Activated CD4-positive, alpha-beta T cell treated with anti-CD3 and anti-CD28 coated beads for 1 hour (primary cell): ENCODE measurements around the gene TNS1.

ENCODE experiments used
- DNase-seq: peaks from one replicate; pipeline ENCODE4 v3.0.0-alpha.2; 2020

Gene TNS1

DNA sequence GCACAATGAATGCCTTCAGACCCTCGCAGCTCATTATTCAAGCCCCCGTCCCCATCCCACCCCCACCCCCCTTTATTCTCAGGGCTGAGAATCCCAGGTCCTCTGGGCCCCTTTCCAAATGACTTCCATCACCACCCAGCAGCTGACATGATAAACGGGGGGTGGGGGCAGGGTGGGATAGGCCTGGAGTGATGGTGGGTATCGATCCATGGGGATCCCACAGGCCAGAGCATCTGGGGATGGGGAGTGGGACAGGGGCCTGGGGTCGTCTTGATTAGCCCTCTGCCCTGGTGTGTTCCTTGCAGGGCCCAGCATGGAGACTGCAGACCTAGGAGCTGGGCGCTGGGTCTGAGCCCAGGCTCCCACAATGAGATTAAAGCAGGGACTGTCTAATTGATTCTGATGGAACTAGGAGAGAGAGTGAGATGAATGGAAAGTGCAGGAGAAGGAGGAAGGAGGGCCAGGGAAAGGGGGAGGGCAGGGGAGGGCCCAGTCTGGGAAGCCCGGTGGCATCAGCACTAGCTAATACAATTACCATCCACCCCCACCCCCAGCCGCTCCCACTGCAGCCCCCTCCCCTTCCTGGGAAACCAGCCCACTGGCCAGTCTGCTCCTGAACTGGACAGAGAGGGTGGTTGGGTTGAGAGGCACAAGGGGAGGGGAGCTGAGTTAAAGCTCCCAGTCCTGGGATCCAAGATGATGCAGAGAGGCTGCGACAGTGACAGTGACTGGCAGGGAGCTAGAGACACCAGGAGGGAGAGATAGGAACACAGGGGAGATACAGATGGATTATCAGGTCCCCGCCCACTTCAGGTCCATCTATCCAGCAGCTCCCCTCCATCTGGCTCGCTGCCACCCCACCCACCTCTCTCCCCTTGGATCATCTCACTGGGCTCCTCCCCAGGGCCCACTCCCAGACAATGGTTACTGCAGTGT is 13.1 kb upstream of the TNS1 start:
- DNase-seq, result no peak

DNA sequence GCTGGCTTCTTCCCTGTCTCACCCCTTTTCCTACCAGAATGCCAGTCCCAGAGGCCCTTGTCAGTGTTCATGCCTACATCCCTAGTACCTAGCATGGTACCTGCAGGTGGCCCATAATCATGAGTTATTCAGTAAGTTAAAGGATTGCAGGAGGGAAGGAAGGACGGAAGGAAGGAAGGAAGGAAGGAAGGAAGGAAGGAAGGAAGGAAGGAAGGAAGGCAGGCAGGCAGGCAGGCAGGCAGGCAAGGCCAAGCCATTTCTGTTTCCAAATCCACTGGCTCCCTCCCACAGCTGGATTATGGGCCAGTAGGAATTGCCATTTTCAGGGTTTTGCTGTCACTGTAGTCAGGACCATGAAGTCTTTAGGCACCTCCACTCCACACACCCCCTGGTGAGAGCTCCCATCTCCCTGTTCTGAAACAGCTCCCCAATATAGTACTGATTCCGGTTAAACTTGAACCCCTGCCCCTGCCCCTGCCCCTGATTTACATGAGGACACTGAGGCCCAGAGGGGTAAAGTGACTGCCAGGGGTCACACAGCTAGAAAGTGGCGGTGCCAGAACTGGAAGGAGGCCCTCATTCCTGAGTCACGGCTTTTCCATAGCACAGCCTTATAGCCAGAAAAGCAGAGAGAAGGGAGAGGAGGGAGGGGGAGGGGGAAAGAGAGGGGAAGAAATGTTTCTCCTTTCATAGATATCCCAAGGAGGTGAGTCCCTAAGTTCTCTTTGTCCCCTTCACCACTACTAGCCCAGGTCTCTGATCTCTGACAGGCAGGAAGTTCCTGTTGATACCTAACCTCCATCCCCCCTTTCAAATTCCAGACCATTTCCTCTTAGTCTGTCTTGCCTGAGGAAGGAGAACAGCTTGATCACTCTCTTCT is 12.2 kb upstream of the TNS1 start:
- no peak for DNase-seq

DNA sequence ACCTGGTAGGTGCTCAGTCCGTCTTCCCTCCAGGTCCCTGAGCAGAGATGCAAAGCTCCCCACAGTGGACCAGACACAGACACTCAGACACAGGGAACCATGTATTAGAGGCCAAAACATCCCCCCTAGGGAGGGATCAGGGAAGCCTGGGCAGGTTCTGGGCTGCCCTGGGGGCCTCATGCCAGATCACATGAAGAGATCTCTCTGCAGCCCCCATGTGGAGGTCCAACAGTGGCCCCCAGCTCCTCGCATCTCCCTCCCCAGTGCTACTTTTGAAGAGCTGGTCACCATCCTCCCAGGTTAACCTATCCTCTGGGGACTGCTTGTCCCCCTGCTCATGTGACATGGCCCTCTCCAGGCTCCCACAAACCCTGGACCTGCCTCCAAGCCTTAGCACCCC is 10.5 kb upstream of the TNS1 start:
- no peak for DNase-seq

DNA sequence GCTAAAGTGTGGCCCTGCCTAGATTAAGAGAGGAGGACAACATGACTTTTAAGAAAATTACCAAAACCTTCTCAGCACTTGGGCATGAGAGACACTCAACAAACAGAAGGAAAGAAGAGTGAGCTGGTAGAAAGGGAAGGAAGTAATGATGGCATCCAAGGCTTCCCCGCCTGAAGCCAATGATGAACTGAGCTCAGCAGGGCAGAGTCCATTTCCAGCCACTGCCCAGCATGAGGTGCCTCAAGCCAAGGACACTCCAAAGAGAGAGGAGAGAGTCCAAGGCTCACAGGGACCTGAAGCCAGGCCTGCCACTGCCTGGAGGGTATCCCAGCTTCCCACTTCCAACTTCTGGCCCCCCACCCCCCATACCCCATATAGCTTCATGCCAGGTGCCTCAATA is 9.5 kb upstream of the TNS1 start:
- DNase-seq, result no peak

DNA sequence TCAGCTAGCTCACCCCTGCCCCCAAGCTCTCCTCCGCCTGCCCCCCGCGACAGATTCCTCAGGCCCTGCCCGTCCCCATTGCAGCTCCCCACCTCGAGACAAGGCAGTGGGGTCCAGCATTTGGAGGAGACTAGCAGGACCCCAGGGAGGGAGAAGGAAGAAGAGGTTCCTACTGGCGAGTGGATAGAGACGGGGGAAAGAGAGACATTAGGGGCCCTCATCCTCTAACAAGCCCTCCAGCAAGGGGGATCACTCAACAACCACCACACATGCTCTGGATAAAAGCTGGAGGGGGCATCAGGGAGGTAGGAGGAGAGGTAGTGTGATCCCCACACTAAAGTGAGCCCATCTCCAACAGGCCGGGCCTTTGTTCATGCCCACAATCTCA is 8.9 kb upstream of the TNS1 start:
- DNase-seq, result no peak

DNA sequence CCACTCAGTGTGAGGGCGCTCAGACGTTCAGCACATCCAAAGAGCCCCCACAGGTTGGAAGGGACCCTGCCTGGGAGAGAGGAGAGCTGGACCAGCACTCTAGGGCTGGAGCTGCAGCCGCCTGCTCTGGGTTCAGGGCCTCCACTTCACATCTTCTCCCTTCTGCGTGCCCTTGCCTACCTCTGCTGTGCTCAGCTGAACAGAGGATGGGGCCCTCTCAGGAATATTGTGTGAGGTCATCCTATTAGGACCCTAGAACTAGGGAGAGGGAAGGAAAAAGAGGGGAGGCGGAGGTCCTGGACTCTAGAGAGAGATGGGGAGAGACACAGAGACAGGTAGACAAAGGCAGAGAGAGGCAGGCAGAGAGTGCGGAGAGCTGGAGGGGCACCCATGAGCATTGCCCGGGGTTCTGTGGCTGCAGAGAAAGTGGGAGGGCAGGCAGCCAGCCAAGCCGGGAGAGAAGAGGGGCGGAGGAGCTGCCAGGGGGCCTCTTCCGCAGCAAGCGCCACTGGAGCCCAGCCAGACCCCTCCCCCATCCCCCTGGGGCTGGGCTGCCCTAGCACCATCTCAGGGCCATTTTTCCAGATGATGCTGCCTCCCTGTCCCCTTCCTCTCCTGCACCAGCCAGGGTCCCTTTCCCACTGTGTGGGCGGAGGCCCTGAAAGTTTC is 8.3 kb upstream of the TNS1 start:
- no peak for DNase-seq

DNA sequence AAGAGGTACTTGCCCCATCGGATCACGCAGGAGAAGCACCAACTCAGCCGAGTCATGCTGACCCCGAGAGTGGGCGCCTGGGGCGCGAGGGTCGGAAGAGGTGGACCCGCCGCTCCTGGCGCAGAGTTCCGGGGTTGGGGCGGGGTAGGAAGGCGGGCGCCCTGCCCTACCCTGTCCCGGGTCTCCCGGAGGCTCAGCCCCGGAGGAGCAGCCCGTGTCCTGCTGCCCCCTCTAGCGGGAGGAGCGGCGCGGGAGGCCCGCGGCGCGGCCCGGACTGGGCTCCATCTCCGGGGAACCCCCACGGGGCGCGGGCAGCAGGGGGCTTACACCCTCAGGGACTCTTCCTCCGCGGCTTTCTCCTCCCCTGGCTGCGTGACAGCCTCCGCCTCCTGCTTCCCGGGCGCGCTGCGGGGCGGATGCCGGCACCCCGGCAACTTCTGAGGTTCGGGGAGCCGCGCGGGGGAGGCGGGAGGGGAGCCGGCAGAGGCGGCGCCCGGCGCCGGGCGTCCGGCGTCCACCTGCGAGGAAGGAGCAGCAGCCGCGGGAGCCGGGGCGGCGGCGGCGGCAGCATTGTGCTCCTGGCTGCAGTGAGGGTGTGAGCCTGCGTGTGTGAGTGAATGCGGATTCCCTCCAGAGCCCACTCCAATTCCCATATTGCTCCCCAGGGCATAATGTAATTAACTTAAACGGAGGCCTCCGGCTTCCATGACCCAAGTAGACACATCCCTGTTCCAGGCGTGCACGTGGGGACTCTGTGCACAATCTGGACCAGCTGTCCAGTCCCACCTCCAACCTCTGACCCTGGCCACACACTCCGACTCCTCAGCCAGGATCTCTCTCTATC is 7.6 kb upstream of the TNS1 start:
- DNase-seq, result no peak

DNA sequence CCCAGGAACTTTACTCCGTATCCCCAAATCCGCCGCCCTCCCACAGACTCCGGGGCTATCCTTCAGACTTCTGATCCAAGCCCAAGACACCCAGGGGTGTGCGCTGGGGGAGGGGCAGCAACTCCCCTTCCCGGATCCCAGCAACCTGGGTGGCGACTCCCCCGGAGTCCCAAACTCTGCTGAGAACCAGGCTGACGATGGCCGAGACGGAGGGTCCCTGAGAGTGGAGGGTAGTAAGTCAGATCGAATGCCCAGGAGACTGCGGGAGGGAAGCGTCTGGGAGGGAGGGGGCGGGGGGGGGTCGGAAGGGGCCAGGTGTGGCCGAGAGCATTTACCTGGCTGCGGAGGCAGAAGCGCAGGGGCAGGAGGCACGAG is 7.0 kb upstream of the TNS1 start:
- DNase-seq, result no peak

DNA sequence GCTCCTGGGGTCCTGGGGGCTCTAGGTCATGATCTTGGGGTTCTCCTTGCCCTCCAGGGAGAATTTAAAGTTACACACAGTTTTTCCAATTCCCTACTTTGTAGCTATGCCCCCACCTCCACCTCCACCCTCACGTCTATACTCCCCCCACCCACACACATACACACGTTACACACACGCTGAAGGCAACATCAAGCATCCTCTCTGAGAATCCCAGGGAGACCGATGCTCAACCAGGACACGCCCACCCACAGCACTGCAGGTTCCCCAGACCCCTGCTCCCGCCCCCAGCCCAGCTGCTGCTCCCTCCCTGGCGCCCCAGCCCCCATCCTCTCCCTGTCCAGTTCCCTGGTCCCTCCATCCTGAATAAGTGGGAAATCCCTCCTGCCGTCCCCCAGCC is 6.4 kb upstream of the TNS1 start:
- no peak for DNase-seq

DNA sequence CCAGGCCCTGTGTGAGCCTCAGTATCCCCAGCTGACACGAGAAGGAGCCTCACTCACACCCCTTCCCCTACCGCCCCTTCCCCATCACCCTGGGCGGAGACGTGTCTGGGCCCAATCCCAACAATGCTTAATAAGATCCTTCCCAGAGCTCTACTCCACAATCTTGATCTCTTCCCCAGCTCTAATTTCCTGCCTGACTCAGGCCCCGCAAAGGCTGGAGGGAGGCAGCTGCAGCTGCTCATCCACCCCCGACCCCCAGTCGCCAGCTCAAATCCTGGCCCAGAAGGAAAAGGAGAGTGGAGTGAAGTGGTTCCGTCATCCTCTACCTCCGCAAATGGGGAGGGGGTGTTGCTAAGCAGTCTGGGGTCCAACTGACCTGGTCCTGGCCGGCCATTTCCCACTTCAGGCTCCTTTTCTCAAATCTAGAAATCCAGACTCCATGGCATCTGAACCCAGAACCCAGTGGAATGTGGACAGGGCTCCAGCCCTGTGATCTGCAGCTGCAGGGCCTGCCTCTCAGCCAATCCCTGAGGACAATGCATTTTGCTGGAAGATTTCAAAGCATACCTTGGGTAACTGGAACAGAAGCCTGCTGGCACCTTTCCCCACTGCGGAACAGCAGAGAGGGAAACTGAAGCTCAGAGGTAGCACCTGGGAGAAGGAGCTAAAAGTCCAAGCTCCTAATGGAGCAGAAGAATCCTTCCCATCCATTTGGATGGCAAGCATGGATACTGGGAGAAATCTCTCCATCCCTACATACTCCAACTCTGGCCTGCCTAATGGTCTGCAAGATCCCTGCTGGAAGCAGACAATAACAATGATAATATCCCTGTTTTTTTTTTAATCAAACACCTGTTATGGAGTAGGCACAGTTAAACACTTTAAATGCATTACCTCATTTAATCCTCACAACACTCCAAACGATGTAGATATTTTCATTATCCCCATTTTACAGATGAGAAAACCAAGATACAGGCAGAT is 5.6 kb upstream of the TNS1 start:
- DNase-seq, result no peak

DNA sequence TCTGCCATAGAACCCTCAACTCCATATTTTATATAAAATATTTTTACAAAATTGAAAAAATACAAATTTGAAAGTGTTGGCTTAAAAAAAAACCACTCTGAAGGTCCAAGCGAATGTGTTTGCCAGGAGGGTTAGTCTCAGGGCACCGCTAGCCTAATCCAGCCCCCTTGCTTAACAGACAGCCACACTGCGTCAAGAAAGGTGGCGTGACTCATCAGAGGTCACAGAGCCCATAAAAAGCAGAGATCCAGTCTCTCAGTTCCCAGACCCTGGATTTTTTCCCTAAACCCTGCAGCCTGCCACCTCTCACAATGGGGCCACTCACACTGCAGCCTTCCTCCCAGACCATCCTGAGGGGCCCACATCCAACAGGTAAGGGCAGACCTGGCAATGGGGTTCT is 3.9 kb upstream of the TNS1 start:
- DNase-seq, result no peak

DNA sequence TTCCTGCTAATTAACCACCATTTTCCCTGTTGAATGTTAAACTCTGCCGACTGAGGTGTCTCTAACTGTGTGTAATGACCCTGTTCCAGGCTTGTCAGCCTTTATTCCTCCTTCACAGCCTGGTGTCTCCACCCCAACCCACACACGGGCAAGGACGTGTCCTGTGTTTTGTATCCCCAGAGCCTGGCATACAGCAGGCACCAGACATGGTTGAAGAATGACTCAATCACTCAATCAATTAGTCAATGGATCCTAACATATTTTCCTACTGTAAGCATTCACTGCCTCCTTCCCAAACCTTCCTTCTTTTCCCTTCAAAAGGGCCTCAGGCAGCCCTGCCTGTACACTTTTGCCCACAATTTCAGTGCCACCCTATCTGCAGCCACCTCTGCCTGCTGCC is 2.7 kb upstream of the TNS1 start:
- DNase-seq, result no peak

DNA sequence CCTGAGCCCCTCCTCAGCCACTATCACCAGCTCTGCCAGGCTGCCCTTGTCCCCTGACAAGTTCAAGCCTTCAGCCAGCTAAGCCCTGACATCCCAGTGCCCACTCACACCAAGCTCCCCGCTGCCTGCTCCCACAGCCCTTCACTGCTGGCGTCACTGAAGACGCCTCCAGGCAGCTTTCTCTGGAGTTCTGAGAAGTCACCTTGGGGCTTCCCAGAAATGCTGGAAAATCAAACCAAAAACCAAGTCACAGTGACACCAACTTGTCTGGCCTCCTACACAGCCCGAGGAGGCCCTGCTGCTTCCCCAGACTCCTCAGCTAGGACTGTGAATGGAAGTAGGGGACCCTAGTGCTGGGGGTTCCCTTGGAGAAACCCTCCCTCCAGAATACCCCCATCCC is 2.2 kb upstream of the TNS1 start:
- no peak for DNase-seq

DNA sequence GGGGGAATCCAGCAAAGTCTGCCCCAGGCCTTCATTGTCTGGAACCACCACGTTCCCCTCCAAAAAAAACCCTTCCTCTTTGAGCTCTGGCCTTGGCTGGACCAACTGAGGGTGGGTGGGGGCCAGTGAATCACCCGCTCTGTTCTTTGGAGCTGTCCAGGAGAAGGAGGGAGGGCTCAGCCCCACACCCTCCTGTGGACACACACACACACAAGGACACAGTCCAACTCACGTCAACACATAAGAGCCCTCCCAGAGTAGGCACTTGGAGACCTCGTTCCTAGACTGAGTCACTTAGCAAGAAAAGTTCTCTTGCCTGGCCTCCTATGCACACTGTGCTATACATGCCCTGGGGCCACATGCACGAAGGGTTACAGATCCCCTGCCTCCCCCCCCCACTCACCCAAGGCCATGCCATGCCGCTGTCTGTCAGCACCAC is 1.2 kb upstream of the TNS1 start:
- DNase-seq, result no peak

DNA sequence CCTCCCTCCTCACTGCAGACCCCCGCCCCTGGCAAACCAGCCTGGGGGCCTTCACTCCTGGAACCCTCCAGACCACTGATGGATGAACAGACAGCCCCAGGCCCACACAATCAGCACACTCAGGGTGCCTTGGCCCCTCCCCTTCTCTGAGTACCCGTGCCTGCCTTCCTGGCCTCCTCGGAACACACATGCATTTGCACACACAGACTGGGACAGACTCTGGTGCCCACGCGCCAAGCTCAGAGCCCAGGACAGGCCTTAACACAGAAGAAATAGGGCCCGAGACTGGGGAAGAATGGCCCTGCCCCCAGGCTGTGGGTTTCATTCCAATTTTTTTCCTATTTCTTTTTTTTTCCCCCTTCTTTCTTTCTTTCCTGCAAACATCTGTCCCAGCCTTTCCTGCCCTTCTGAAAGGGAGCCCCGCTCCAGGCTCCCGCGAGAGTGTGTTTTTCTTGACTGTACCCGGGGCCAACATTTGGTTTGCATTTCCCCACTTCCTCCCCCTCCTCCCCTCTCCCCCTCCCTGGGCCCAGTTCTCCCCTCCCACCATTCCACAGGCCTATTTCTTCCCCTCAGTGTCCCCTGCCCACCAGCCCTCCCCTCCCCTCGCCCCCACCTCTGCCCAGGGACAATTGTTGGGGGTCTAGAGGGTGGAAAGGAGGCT is 618 bp upstream of the TNS1 start:
- no peak for DNase-seq

DNA sequence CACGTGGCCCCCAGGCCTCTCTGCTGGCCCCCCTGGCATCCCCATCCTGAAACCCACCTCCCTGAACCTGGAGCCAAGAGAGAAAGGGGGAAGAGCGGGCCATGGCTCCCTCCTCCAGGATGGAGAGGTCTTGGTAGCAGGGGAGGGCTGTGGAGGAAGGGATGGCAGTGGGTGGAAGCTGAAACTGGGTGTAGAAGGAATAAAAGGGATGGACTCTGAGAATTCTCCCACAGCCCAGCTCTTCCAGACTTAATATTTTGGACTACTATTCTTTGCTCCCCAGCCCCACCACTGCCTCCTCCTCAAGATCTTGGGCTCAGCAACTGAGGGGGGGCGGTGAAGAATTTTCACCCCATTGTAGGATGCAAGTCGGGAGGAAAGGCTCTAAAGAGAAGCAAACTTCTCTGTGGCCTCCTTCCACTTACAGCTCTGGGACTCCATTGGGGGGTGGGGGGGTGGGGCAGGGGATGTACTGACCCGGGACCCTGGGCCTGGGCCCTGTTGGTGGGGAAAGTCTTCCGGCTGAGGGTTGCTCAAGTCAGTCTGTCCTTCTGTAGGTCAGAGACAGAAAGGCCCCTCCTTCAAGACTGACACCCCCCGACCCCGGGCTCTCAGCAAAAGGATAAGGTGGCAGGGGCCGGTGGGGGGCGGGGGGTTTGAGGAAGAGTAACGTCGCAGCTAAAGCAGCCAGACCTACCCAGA is 501 bp downstream of the TNS1 start:
- no peak for DNase-seq

DNA sequence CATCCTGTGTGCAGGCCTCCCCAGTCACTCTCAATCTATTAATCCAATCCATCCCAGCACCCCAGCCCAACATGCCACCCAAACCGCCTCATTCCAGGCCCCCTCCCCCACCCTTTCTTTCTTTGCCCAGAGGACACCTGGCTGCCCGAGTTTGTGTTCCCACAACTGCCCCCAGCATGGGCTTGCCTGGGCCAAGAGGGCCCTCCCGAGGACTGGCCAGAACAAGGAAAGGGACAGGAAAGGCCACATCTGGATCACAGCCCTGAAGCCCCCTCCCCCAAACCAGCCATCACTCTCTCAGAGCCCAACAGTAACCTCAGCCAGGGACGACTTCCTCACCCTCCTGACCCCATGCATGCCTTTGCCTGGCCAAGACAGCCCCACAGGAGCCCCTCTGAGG is 1.2 kb downstream of the TNS1 start:
- DNase-seq, result no peak

DNA sequence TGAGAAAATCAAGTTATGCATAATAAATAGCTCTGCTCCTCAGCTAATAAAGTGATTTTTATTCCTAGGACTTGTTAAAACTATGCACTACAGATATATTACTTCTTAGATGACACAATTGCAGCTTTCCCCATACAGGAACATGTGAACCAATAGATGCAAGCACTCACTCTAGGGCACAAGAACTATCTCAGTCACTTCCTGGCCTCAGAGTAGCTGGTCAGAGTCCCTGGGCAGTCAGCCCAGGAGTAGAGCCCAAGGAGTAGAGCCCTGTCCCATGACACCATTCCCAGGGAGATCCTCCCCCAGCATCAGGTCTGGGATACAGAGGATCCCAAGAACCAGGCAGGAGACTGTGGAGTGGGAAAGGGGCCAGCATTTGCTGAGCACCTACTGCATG is 2.7 kb downstream of the TNS1 start:
- DNase-seq, result no peak

DNA sequence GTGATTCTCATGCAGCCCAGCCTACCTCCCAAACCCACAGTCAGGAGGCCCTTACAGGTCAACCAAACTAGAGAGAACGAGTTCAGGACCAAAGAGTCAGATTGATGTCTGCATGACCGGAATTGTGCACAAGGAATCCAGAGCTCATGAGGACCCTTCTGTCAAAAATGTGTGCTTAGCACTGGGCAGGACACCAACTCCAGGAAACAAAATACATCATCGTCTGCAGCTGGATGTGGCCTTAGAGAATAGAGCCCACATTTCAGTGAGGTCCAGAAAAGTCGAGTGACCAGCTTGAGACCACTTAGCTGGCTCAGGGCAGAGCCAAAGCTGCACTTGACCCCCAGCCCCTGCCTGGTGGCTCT is 3.2 kb downstream of the TNS1 start:
- no peak for DNase-seq

DNA sequence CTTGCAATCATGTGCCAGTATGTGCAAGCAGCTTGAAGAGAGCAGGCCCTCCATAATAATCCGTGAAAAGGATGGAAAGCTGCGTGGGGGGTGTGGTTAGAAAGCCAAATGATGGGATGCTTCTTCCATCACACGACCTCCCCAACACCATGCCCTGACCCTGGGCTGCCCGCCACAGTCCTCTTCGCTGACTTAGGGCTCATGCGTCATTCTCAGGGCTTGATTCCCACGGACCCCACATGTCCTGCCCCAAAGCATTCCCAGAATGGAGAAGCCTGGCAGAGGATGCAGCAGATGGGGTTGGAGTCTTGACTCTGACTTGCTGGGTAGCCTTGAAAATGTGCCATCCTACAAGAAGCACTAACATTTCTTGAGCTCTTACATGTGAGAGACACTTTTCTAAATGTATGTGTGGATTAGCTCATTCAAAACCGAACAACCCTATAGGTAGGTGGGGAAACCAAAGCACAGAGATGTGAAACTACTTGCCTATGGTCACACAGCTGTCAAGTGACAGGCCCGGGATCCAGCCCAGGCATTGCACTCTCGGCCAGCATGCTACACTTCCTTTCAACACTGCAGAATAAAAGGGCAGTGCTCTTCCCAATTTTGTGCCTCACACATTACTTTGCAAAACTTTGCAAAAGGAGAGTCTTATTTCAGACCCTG is 3.7 kb downstream of the TNS1 start:
- no peak for DNase-seq
